A673 (cell line): Measurements from ENCODE around the gene HES2. TPM values are rescaled to one million over a fixed set of nuclear protein-coding genes. Genes with fewer than 3 reads are reported as not detected.

Source experiments
- BruUV-seq: library from RNA; stranded (reverse); fragments of 400-500 nt; replicated peaks from 2 replicates; lab custom pipeline; 2021; lab: Mats Ljungman, UMichigan
- CTCF ChIA-PET: fragments of 300-600 bp; sonication (Branson Sonifier 250); formaldehyde crosslinking; loops from one replicate; lab custom pipeline; 2022; ENCODE audit warnings: antibody characterized with exemption; lab: Charles Lee
- POLR2A ChIA-PET: fragments of 300-600 bp; sonication (Branson Sonifier 250); formaldehyde crosslinking; loops from one replicate; lab custom pipeline; 2022; ENCODE audit warnings: antibody characterized with exemption; ENCODE audit not compliant: low non-redundant PET; lab: Charles Lee
- DNase-seq: peaks from one replicate; pipeline ENCODE4 v3.0.0-alpha.2; 2015; ENCODE audit warnings: low spot score
- H3K27ac ChIP-seq: fragments of 200-600 bp; sonication (generic); 2 replicates; pipeline ENCODE4 v1.5.1; 2016; ENCODE audit warnings: mixed run types, low read depth, mild to moderate bottlenecking, mixed read lengths, antibody characterized with exemption, low read length; ENCODE audit not compliant: poor library complexity, severe bottlenecking
- H3K27me3 ChIP-seq: fragments of 200-600 bp; sonication (generic); replicated peaks from 2 replicates; pipeline ENCODE4 v1.6.1; 2017; ENCODE audit warnings: mixed run types, low read depth, mild to moderate bottlenecking, mixed read lengths, antibody characterized with exemption, low read length; ENCODE audit not compliant: insufficient read depth, poor library complexity
- H3K36me3 ChIP-seq: fragments of 200-600 bp; sonication (generic); 2 replicates; pipeline ENCODE4 v1.6.1; 2016; ENCODE audit warnings: mixed run types, mild to moderate bottlenecking, mixed read lengths, antibody characterized with exemption, low read length; ENCODE audit not compliant: insufficient read depth, poor library complexity, severe bottlenecking
- H3K4me1 ChIP-seq: fragments of 200-600 bp; sonication (generic); 2 replicates; pipeline ENCODE4 v1.6.1; 2017; ENCODE audit warnings: mixed run types, mild to moderate bottlenecking, mixed read lengths, antibody characterized with exemption, low read length; ENCODE audit not compliant: insufficient read depth, poor library complexity, severe bottlenecking
- H3K4me3 ChIP-seq: fragments of 200-600 bp; sonication (generic); 2 replicates; pipeline ENCODE4 v1.5.1; 2016; ENCODE audit warnings: low read depth, mixed run types, mild to moderate bottlenecking, mixed read lengths, low read length; ENCODE audit not compliant: poor library complexity, severe bottlenecking
- H3K9me3 ChIP-seq: fragments of 200-600 bp; sonication (generic); 2 replicates; pipeline ENCODE4 v1.6.1; 2016; ENCODE audit warnings: mixed run types, low read depth, mild to moderate bottlenecking, mixed read lengths, antibody characterized with exemption, low read length; ENCODE audit not compliant: poor library complexity, severe bottlenecking
- CTCF ChIP-seq: fragments of 300-800, 200-600 bp; sonication (generic); conservative IDR thresholded peaks from 2 replicates; pipeline ENCODE4 v1.5.1; 2017; ENCODE audit warnings: low read depth, mild to moderate bottlenecking, antibody characterized with exemption, low read length, moderate library complexity, mixed read lengths
- EZH2 ChIP-seq: fragments of 200-600 bp; sonication (generic); IDR thresholded peaks from 2 replicates; pipeline ENCODE4 v1.6.1; 2017; ENCODE audit warnings: borderline replicate concordance, low read depth, mild to moderate bottlenecking, mixed read lengths, antibody characterized with exemption, low read length; ENCODE audit not compliant: poor library complexity, severe bottlenecking
- intact Hi-C: fragments of 100-400 bp; cut with micrococcal nuclease; formaldehyde crosslinking; loops from one replicate; pipeline ENCODE4 v1.10.0; 2022; ENCODE audit not compliant: unreplicated experiment
- total RNA-seq: library from RNA; stranded (reverse); gene quantifications from 2 replicates; pipeline ENCODE4 v1.2.3, GENCODE V29; 2021

Gene HES2
- total RNA-seq, 1 experiment from 2014 or later, result not detected

GRCh38 chr1:6408023-6408422 is 11.7 kb downstream of the HES2 start:
- Histone ChIP-seq H3K4me3 (no peak overlapping the region), H3K27me3 (peaks cover 4% of the 10 kb centered on the region), H3K36me3 (no peaks in the 10 kb centered on the region), H3K9me3 (no peaks in the 10 kb centered on the region), H3K27ac (no peak overlapping the region), H3K4me1 (no peaks in the 10 kb centered on the region)
- POLR2A ChIA-PET, result no interaction called here
- BruUV-seq, result no TSS peak
- DNase-seq, result no peak
- no peak for TF ChIP-seq EZH2
- no peak for TF ChIP-seq CTCF
- intact Hi-C loops, result no loop called here
- CTCF ChIA-PET, result interaction anchor here (0.6 kb wide), 1 partner anchor 12 kb away, joined by 9 read pairs; no protein-coding TSS in a partner anchor

- no peaks in the 10 kb centered on the region for H3K36me3 ChIP-seq
Observed at GRCh38 chr1:6401673-6402072, 18.0 kb downstream of the HES2 start.

GRCh38 chr1:6399294-6399693 is 20.4 kb downstream of the HES2 start:
- Histone ChIP-seq H3K36me3 (no peaks in the 10 kb centered on the region), H3K4me1 (peaks cover under 1% of the 10 kb centered on the region), H3K4me3 (no peak overlapping the region), H3K27me3 (no peaks in the 10 kb centered on the region), H3K9me3 (no peaks in the 10 kb centered on the region), H3K27ac (no peak overlapping the region)
- intact Hi-C loops, result no loop called here
- no peak for DNase-seq
- no peak for TF ChIP-seq EZH2
- TF ChIP-seq CTCF, result no peak
- CTCF ChIA-PET, result interaction anchor here (0.6 kb wide), 1 partner anchor 10 kb away, joined by 4 read pairs; no protein-coding TSS in a partner anchor
- POLR2A ChIA-PET, result no interaction called here
- no TSS peak for BruUV-seq

More at GRCh38 chr1:6401673-6402072, 18.0 kb downstream of the HES2 start:
- Histone ChIP-seq H3K4me3 (no peak overlapping the region), H3K9me3 (no peaks in the 10 kb centered on the region), H3K27me3 (no peaks in the 10 kb centered on the region), H3K4me1 (no peaks in the 10 kb centered on the region), H3K27ac (no peak overlapping the region)
- ChIA-PET POLR2A (no interaction called here), CTCF (interaction anchor here (1.2 kb wide), 1 partner anchor 53 kb away, joined by 4 read pairs; no protein-coding TSS in a partner anchor)
- DNase-seq, result no peak
- intact Hi-C loops, result loop anchor here (5.0 kb wide), 1 partner anchor 294 kb away; no protein-coding TSS in a partner anchor
- BruUV-seq, result no TSS peak
- TF ChIP-seq EZH2 (no peak), CTCF (no peak)
